ENCODE results near the gene EXTL1.

DNA sequence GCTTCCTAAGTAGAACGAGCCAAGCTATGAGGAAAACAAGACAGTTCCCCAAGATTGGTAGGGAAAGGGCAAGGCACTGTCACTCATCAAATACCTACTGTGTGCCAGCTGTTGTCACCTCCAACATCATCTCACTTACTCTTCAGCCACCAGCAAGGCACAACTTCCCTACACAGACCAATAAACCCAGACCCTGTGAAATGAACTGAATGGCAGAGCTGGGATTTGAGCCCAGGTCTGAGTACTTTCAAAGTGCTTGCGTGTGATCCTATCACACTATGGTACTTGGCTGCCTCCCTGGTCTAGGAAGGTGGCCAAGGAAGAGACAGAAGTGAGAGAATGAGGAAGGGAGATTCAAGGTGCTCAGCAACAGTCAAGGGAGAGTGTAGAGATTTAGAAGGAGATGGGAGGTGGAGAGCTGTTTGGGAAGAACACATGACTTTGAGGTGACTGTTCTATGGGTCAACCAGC, 62.6 kb downstream of the EXTL1 start:
- TF ChIP-seq, protein P1, sequence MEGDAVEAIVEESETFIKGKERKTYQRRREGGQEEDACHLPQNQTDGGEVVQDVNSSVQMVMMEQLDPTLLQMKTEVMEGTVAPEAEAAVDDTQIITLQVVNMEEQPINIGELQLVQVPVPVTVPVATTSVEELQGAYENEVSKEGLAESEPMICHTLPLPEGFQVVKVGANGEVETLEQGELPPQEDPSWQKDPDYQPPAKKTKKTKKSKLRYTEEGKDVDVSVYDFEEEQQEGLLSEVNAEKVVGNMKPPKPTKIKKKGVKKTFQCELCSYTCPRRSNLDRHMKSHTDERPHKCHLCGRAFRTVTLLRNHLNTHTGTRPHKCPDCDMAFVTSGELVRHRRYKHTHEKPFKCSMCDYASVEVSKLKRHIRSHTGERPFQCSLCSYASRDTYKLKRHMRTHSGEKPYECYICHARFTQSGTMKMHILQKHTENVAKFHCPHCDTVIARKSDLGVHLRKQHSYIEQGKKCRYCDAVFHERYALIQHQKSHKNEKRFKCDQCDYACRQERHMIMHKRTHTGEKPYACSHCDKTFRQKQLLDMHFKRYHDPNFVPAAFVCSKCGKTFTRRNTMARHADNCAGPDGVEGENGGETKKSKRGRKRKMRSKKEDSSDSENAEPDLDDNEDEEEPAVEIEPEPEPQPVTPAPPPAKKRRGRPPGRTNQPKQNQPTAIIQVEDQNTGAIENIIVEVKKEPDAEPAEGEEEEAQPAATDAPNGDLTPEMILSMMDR (IDR thresholded peaks at IDR 0.05): no peak
- TF ChIP-seq POLR2A (IDR thresholded peaks at IDR 0.05): no peak
- TF ChIP-seq POLR2AphosphoS5 (IDR thresholded peaks at IDR 0.05): no peak
- no peak for TF ChIP-seq EP300 (IDR thresholded peaks at IDR 0.05)
